Suprapubic skin (tissue), 4 donors: ENCODE measurements around the gene SLIT1. TPM values are rescaled to one million over a fixed set of nuclear protein-coding genes. Genes with fewer than 3 reads are reported as not detected.
A peak's percentile ranks its signal among the peaks of the same experiment; 100 is the strongest.

Source experiments
- DNase-seq, 2 donors: peaks; one replicate each; pipeline ENCODE4 v3.0.0-alpha.2; 2019; ENCODE audit warnings: low spot score in 2 of 2
- H3K27ac ChIP-seq: fragments of 200-600 bp; sonication (generic); one replicate; pipeline ENCODE4 v1.5.1; 2019
- H3K27me3 ChIP-seq: fragments of 200-600 bp; sonication (generic); one replicate; pipeline ENCODE4 v1.5.1; 2019
- H3K36me3 ChIP-seq: fragments of 200-600 bp; sonication (generic); one replicate; pipeline ENCODE4 v1.5.1; 2019
- H3K4me1 ChIP-seq: fragments of 200-600 bp; sonication (generic); one replicate; pipeline ENCODE4 v1.5.1; 2019
- H3K4me3 ChIP-seq: fragments of 200-600 bp; sonication (generic); one replicate; pipeline ENCODE4 v1.5.1; 2019; ENCODE audit warnings: mild to moderate bottlenecking
- H3K9me3 ChIP-seq: fragments of 200-600 bp; sonication (generic); one replicate; pipeline ENCODE4 v1.5.1; 2019
- CTCF ChIP-seq, 2 donors: fragments of 200-600 bp in 1 of 2; fragments of 450-650 bp in 1 of 2; sonication (generic) in 1 of 2; IDR thresholded peaks; one replicate each; pipeline ENCODE4 v1.5.1; 2016 to 2019; ENCODE audit warnings: antibody characterized with exemption in 2 of 2, mild to moderate bottlenecking in 1 of 2, moderate library complexity in 1 of 2
- EP300 ChIP-seq: sonication (generic); formaldehyde crosslinking; IDR thresholded peaks from one replicate; pipeline ENCODE4 v1.6.1; 2017; ENCODE audit warnings: antibody characterized with exemption
- POLR2A ChIP-seq, 2 donors: fragments of 450-650 bp; IDR thresholded peaks; one replicate each; pipeline ENCODE4 v1.6.1; 2017; ENCODE audit warnings: antibody characterized with exemption in 2 of 2, mild to moderate bottlenecking in 2 of 2, moderate library complexity in 2 of 2
- POLR2AphosphoS5 ChIP-seq, 3 donors: sonication (generic); formaldehyde crosslinking; IDR thresholded peaks; one replicate each; pipeline ENCODE4 v1.6.1; 2017; ENCODE audit warnings: antibody characterized with exemption in 3 of 3
- WGBS: methylation state at CpG from one replicate; pipeline ENCODE4 v1.1.5; 2018; 5-methylcytosine and 5-hydroxymethylcytosine counted together
- total RNA-seq, 4 donors: library from RNA; depleted of rRNA; stranded (reverse); fragments of >200 nt; gene quantifications; one replicate each; pipeline ENCODE4 v1.1.0, GENCODE V29; 2016

SLIT1 gene
- total RNA-seq, 4 donors from 2014 or later: 0.10 to 0.40 (median 0.11) TPM; not detected in 1

- 93% methylated on average over 3 of the region's 3 CpGs for WGBS
- DNase-seq: no peak
- Histone ChIP-seq H3K27me3 (no peaks in the 10 kb centered on the region), H3K4me3 (no peak overlapping the region), H3K9me3 (no peaks in the 10 kb centered on the region), H3K27ac (no peak overlapping the region), H3K4me1 (no peaks in the 10 kb centered on the region), H3K36me3 (peaks cover 27% of the 10 kb centered on the region)
- TF ChIP-seq POLR2A (IDR thresholded peaks at IDR 0.05): no peak
- TF ChIP-seq CTCF (IDR thresholded peaks at IDR 0.05): no peak
- TF ChIP-seq EP300: no peak
- no peak for TF ChIP-seq POLR2AphosphoS5 (IDR thresholded peaks at IDR 0.05)
Measured at GRCh38 chr10:97220355-97220754, 34.6 kb upstream of the SLIT1 start.

GRCh38 chr10:97217299-97217698 is 31.5 kb upstream of the SLIT1 start:
- DNase-seq: no peak
- H3K27ac ChIP-seq: no peak overlapping the region

GRCh38 chr10:97215619-97216260 is 30.0 kb upstream of the SLIT1 start:
- no peak for DNase-seq
- WGBS: 86% methylated on average over 15 of the region's 15 CpGs
- H3K9me3 ChIP-seq: no peaks in the 10 kb centered on the region

More at GRCh38 chr10:97217299-97217698, 31.5 kb upstream of the SLIT1 start:
- Histone ChIP-seq H3K4me1 (no peaks in the 10 kb centered on the region), H3K27me3 (no peaks in the 10 kb centered on the region), H3K4me3 (no peak overlapping the region), H3K36me3 (peaks cover 11% of the 10 kb centered on the region), H3K9me3 (no peaks in the 10 kb centered on the region)
- 61% methylated on average over 3 of the region's 3 CpGs for WGBS
- TF ChIP-seq POLR2A (IDR thresholded peaks at IDR 0.05) (no peak), EP300 (no peak), POLR2AphosphoS5 (IDR thresholded peaks at IDR 0.05) (no peak), CTCF (IDR thresholded peaks at IDR 0.05) (no peak)

GRCh38 chr10:97213431-97213830 is 27.7 kb upstream of the SLIT1 start:
- no peak overlapping the region for H3K27ac ChIP-seq
- no peak for TF ChIP-seq POLR2A (IDR thresholded peaks at IDR 0.05)
- DNase-seq: no peak
- peaks cover 3% of the 10 kb centered on the region for H3K27me3 ChIP-seq
- H3K36me3 ChIP-seq: no peaks in the 10 kb centered on the region
- 74% methylated on average over 9 of the region's 9 CpGs for WGBS
- no peaks in the 10 kb centered on the region for H3K9me3 ChIP-seq
- no peak overlapping the region for H3K4me3 ChIP-seq
- H3K4me1 ChIP-seq: no peaks in the 10 kb centered on the region

More at GRCh38 chr10:97215619-97216260, 30.0 kb upstream of the SLIT1 start:
- no peak for TF ChIP-seq EP300
- H3K27ac ChIP-seq: no peak overlapping the region
- no peaks in the 10 kb centered on the region for H3K4me1 ChIP-seq
- peaks cover 1% of the 10 kb centered on the region for H3K36me3 ChIP-seq
- no peaks in the 10 kb centered on the region for H3K27me3 ChIP-seq
- no peak overlapping the region for H3K4me3 ChIP-seq

- no peak for TF ChIP-seq POLR2A (IDR thresholded peaks at IDR 0.05)
- no peak for TF ChIP-seq EP300
- TF ChIP-seq POLR2AphosphoS5 (IDR thresholded peaks at IDR 0.05): no peak
- TF ChIP-seq CTCF (IDR thresholded peaks at IDR 0.05): no peak
- 93% methylated on average over 7 of the region's 9 CpGs for WGBS
- no peak for DNase-seq
- Histone ChIP-seq H3K4me3 (no peak overlapping the region), H3K27ac (no peak overlapping the region), H3K9me3 (no peaks in the 10 kb centered on the region), H3K27me3 (peaks cover 3% of the 10 kb centered on the region), H3K4me1 (no peaks in the 10 kb centered on the region), H3K36me3 (no peaks in the 10 kb centered on the region)
Measured at GRCh38 chr10:97211229-97211628, 25.5 kb upstream of the SLIT1 start.

- no peaks in the 10 kb centered on the region for H3K36me3 ChIP-seq
- H3K4me1 ChIP-seq: no peaks in the 10 kb centered on the region
- H3K27me3 ChIP-seq: peaks cover 5% of the 10 kb centered on the region
- no peak overlapping the region for H3K4me3 ChIP-seq
- TF ChIP-seq POLR2A (IDR thresholded peaks at IDR 0.05) (no peak), CTCF (IDR thresholded peaks at IDR 0.05) (peak; percentile 82 to 91)
- DNase-seq: peak in 1 of 2 donors; percentile 76
- H3K9me3 ChIP-seq: no peaks in the 10 kb centered on the region
- H3K27ac ChIP-seq: no peak overlapping the region
- WGBS: 10% methylated on average over 8 of the region's 8 CpGs
Measured at GRCh38 chr10:97210543-97210960, 24.8 kb upstream of the SLIT1 start.
